ENCODE data around the gene OR52B6. TPM values are rescaled to one million over a fixed set of nuclear protein-coding genes. Genes with fewer than 3 reads are reported as not detected.

The OR52B6 gene
- total and polyA plus RNA-seq, 2 of the 13 experiments (the other 11 are each of a cell fraction or from before 2014, with no cell fraction given): not detected

DNA sequence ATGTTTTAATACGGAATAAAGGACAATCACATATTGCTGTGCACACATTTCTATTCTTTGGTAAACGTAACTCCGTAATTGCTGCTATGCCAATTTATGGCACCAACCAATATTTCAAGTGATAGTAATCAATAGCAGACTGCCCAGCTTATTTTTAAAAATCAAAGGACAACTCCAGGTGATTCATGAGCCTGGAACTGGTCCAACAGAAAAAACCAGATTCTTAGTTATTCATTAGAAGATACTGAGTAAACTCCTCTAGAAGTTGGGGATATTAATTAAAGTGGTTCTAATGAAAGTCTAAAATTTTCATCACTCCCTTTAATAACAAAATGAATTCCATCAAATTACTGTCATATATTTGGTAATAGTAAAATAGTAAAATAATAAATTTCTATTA lies 22.9 kb upstream of the OR52B6 start:
- DNase-seq (ENCODE audit: low spot score): no peak
- no peaks in the 10 kb centered on the region for H3K79me2 ChIP-seq (ENCODE audit: insufficient read depth, low read length)
- H3K9me3 ChIP-seq (ENCODE audit: low read length): no peaks in the 10 kb centered on the region
- 19% methylated on average over 3 of the region's 3 CpGs for WGBS (ENCODE audit: low lambda C conversion rate)
- ChIA-PET POLR2A (no interaction called here), CTCF (ENCODE audit: low intra/inter-chr PET ratio, low total read pairs) (no interaction called here)
- no peak overlapping the region for H2AFZ ChIP-seq (ENCODE audit: low read length)
- no peak overlapping the region for H3K4me2 ChIP-seq (ENCODE audit: low read depth, low read length)
- no peak for FAIRE-seq
- no TSS peak for BruUV-seq (replicated peaks)
- H3K27ac ChIP-seq (ENCODE audit: extremely low read length, insufficient read depth, low read length): no peak overlapping the region
- intact Hi-C loops (cut with micrococcal nuclease; ENCODE audit: unreplicated experiment) (no loop called here), in situ Hi-C loops (cut with HindIII; ENCODE audit: extremely low pct_ligation_motif_present, low pct_unique_long_range_greater_than_20kb) (no loop called here)
- no peaks in the 10 kb centered on the region for H3K36me3 ChIP-seq (replicated peaks in 1 of 2; ENCODE audit: control insufficient read depth in 1 of 2, insufficient read depth in 2 of 2, low read length in 2 of 2)
- no peaks in the 10 kb centered on the region for H3K4me1 ChIP-seq (ENCODE audit: insufficient read depth, low read length)
- ATAC-seq: no peak
- H3K4me3 ChIP-seq (replicated peaks in 1 of 3; ENCODE audit: insufficient read depth in 1 of 3, low read depth in 2 of 3, low read length in 3 of 3): no peak overlapping the region
- no peak for TF ChIP-seq RFX1 (IDR thresholded peaks at IDR 0.05)
- TF ChIP-seq ARID2 (CRISPR knock-in tag; IDR thresholded peaks at IDR 0.05; ENCODE audit: borderline replicate concordance): no peak
- TF ChIP-seq TOE1 (CRISPR knock-in tag; IDR thresholded peaks at IDR 0.05): no peak
- TF ChIP-seq ZNF235 (CRISPR knock-in tag; IDR thresholded peaks at IDR 0.05; ENCODE audit: borderline replicate concordance): no peak
- no peak for TF ChIP-seq MAFK (conservative IDR thresholded peaks at IDR 0.05 in 1 of 2, IDR thresholded peaks at IDR 0.05 in 1 of 2; ENCODE audit: low read length in 2 of 2)
- no peak for TF ChIP-seq TARDBP (CRISPR knock-in tag; IDR thresholded peaks at IDR 0.05)
- no peak for TF ChIP-seq ATF7-NPFF (CRISPR knock-in tag; IDR thresholded peaks at IDR 0.05; ENCODE audit: low read depth)
- TF ChIP-seq, protein P1, sequence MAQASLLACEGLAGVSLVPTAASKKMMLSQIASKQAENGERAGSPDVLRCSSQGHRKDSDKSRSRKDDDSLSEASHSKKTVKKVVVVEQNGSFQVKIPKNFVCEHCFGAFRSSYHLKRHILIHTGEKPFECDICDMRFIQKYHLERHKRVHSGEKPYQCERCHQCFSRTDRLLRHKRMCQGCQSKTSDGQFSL (CRISPR knock-in tag; IDR thresholded peaks at IDR 0.05): no peak
- TF ChIP-seq KDM6A (CRISPR knock-in tag; IDR thresholded peaks at IDR 0.05; ENCODE audit: low read depth): no peak
- no peak overlapping the region for H3K9ac ChIP-seq (ENCODE audit: insufficient read depth, low read depth, low read length)
- no peaks in the 10 kb centered on the region for H4K20me1 ChIP-seq (ENCODE audit: insufficient read depth, low read length)
- H3K27me3 ChIP-seq (ENCODE audit: control insufficient read depth in 1 of 2, insufficient read depth in 2 of 2, low read length in 2 of 2): no peaks in the 10 kb centered on the region
